Measurements from ENCODE around the gene APPL2. TPM values are rescaled to one million over a fixed set of nuclear protein-coding genes. Genes with fewer than 3 reads are reported as not detected.

Gene APPL2
- total and polyA plus RNA-seq, 4 experiments from 2014 or later: 8.8 to 61.0 (median 35.6) TPM

GRCh38 chr12:105219261-105220028 is 16.5 kb downstream of the APPL2 start:
- intact Hi-C loops (cut with micrococcal nuclease): no loop called here
- no peaks in the 10 kb centered on the region for H3K27me3 ChIP-seq (ENCODE audit: insufficient read depth, low read length)
- H3K4me3 ChIP-seq (ENCODE audit: low read length in 2 of 2): no peak overlapping the region
- Mint-ChIP-seq H3K4me1 (peaks cover 4 to 14% (median 11%) of the 10 kb centered on the region in 4 donors), H3K27ac (peak overlapping the region in 1 of 7 donors; percentile 80), H3K9me3 (no peaks in the 10 kb centered on the region), H3K36me3 (peaks cover 49 to 84% of the 10 kb centered on the region in 2 donors), H3K27me3 (no peaks in the 10 kb centered on the region), H3K4me3 (no peak overlapping the region)
- no peaks in the 10 kb centered on the region for H3K4me1 ChIP-seq (ENCODE audit: insufficient read depth, low read length)
- H3K36me3 ChIP-seq (ENCODE audit: insufficient read depth, low read length): peaks cover 29% of the 10 kb centered on the region
- ChIA-PET CTCF (ENCODE audit: partially characterized antibody) (no interaction called here), POLR2A (ENCODE audit: partially characterized antibody) (no interaction called here)
- no peaks in the 10 kb centered on the region for H3K9me3 ChIP-seq (ENCODE audit: control insufficient read depth in 1 of 2, low read length in 2 of 2)
- DNase-seq: no peak
- no peak overlapping the region for H3K27ac ChIP-seq (ENCODE audit: low read depth, low read length)

GRCh38 chr12:105218434-105218833 is 17.5 kb downstream of the APPL2 start:
- H3K4me1 Mint-ChIP-seq: peaks cover 4 to 14% (median 11%) of the 10 kb centered on the region in 4 donors
- H3K27me3 ChIP-seq (ENCODE audit: insufficient read depth, low read length): no peaks in the 10 kb centered on the region
- H3K9me3 Mint-ChIP-seq: no peaks in the 10 kb centered on the region
- intact Hi-C loops (cut with micrococcal nuclease): no loop called here
- H3K9me3 ChIP-seq (ENCODE audit: control insufficient read depth in 1 of 2, low read length in 2 of 2): no peaks in the 10 kb centered on the region
- POLR2A ChIA-PET (ENCODE audit: partially characterized antibody): no interaction called here
- no peaks in the 10 kb centered on the region for H3K27me3 Mint-ChIP-seq
- CTCF ChIA-PET (ENCODE audit: partially characterized antibody): no interaction called here
- H3K27ac ChIP-seq (ENCODE audit: low read depth, low read length): no peak overlapping the region
- no peaks in the 10 kb centered on the region for H3K4me1 ChIP-seq (ENCODE audit: insufficient read depth, low read length)
- H3K4me3 Mint-ChIP-seq: no peak overlapping the region
- no peak overlapping the region for H3K4me3 ChIP-seq (ENCODE audit: low read length in 2 of 2)
- H3K36me3 Mint-ChIP-seq: peaks cover 52 to 82% of the 10 kb centered on the region in 2 donors
- DNase-seq: no peak
- no peak overlapping the region for H3K27ac Mint-ChIP-seq
- H3K36me3 ChIP-seq (ENCODE audit: insufficient read depth, low read length): peaks cover 29% of the 10 kb centered on the region

- Mint-ChIP-seq H3K27ac (no peak overlapping the region), H3K4me3 (no peak overlapping the region), H3K4me1 (no peaks in the 10 kb centered on the region), H3K36me3 (peaks cover 46 to 64% of the 10 kb centered on the region in 2 donors), H3K9me3 (peaks cover 0 to 2% (median 0%) of the 10 kb centered on the region in 8 donors), H3K27me3 (no peaks in the 10 kb centered on the region)
- H3K9me3 ChIP-seq (ENCODE audit: control insufficient read depth in 1 of 2, low read length in 2 of 2): no peaks in the 10 kb centered on the region
- H3K27me3 ChIP-seq (ENCODE audit: insufficient read depth, low read length): no peaks in the 10 kb centered on the region
- H3K4me1 ChIP-seq (ENCODE audit: insufficient read depth, low read length): no peaks in the 10 kb centered on the region
- intact Hi-C loops (cut with micrococcal nuclease): no loop called here
- CTCF ChIA-PET (ENCODE audit: partially characterized antibody): no interaction called here
- H3K36me3 ChIP-seq (ENCODE audit: insufficient read depth, low read length): peaks cover 21% of the 10 kb centered on the region
- H3K27ac ChIP-seq (ENCODE audit: low read depth, low read length): no peak overlapping the region
- H3K4me3 ChIP-seq (ENCODE audit: low read length in 2 of 2): no peak overlapping the region
- no peak for DNase-seq
- POLR2A ChIA-PET (ENCODE audit: partially characterized antibody): no interaction called here
These were observed 21.2 kb downstream of the APPL2 start for GRCh38 chr12:105214670-105215375.

GRCh38 chr12:105214148-105214547 is 21.8 kb downstream of the APPL2 start:
- H3K4me1 Mint-ChIP-seq: no peaks in the 10 kb centered on the region
- Histone ChIP-seq H3K27ac (ENCODE audit: low read depth, low read length) (no peak overlapping the region), H3K27me3 (ENCODE audit: insufficient read depth, low read length) (no peaks in the 10 kb centered on the region), H3K4me1 (ENCODE audit: insufficient read depth, low read length) (no peaks in the 10 kb centered on the region), H3K36me3 (ENCODE audit: insufficient read depth, low read length) (peaks cover 21% of the 10 kb centered on the region), H3K4me3 (ENCODE audit: low read length in 2 of 2) (no peak overlapping the region), H3K9me3 (ENCODE audit: control insufficient read depth in 1 of 2, low read length in 2 of 2) (no peaks in the 10 kb centered on the region)
- intact Hi-C loops (cut with micrococcal nuclease): no loop called here
- H3K9me3 Mint-ChIP-seq: peaks cover 0 to 2% (median 0%) of the 10 kb centered on the region in 8 donors
- POLR2A ChIA-PET (ENCODE audit: partially characterized antibody): no interaction called here
- no peak for DNase-seq
- CTCF ChIA-PET (ENCODE audit: partially characterized antibody): no interaction called here
- H3K27me3 Mint-ChIP-seq: no peaks in the 10 kb centered on the region
- no peak overlapping the region for H3K4me3 Mint-ChIP-seq
- peaks cover 42 to 62% of the 10 kb centered on the region in 2 donors for H3K36me3 Mint-ChIP-seq
- H3K27ac Mint-ChIP-seq: no peak overlapping the region

- Histone ChIP-seq H3K9me3 (ENCODE audit: control insufficient read depth in 1 of 2, low read length in 2 of 2) (no peaks in the 10 kb centered on the region), H3K4me1 (ENCODE audit: insufficient read depth, low read length) (no peaks in the 10 kb centered on the region), H3K27ac (ENCODE audit: low read depth, low read length) (no peak overlapping the region), H3K36me3 (ENCODE audit: insufficient read depth, low read length) (peaks cover 20% of the 10 kb centered on the region), H3K27me3 (ENCODE audit: insufficient read depth, low read length) (no peaks in the 10 kb centered on the region), H3K4me3 (ENCODE audit: low read length in 2 of 2) (no peak overlapping the region)
- Mint-ChIP-seq H3K27ac (no peak overlapping the region), H3K36me3 (peaks cover 51 to 67% of the 10 kb centered on the region in 2 donors), H3K27me3 (no peaks in the 10 kb centered on the region), H3K4me3 (no peak overlapping the region), H3K4me1 (no peaks in the 10 kb centered on the region), H3K9me3 (peaks cover 0 to 2% (median 0%) of the 10 kb centered on the region in 8 donors)
- POLR2A ChIA-PET (ENCODE audit: partially characterized antibody): no interaction called here
- intact Hi-C loops (cut with micrococcal nuclease): no loop called here
- CTCF ChIA-PET (ENCODE audit: partially characterized antibody): no interaction called here
- DNase-seq: no peak
These were observed 23.5 kb downstream of the APPL2 start for GRCh38 chr12:105212438-105212837.

GRCh38 chr12:105209091-105209490 is 26.9 kb downstream of the APPL2 start:
- no peak for DNase-seq
- H3K4me1 Mint-ChIP-seq: no peaks in the 10 kb centered on the region
- H3K36me3 ChIP-seq (ENCODE audit: insufficient read depth, low read length): peaks cover 39% of the 10 kb centered on the region

GRCh38 chr12:105206686-105207374 is 29.1 kb downstream of the APPL2 start:
- H3K36me3 ChIP-seq (ENCODE audit: insufficient read depth, low read length): peaks cover 43% of the 10 kb centered on the region
- no peaks in the 10 kb centered on the region for H3K27me3 ChIP-seq (ENCODE audit: insufficient read depth, low read length)
- H3K4me3 ChIP-seq (ENCODE audit: low read length in 2 of 2): no peak overlapping the region
- H3K27ac ChIP-seq (ENCODE audit: low read depth, low read length): no peak overlapping the region
- Mint-ChIP-seq H3K36me3 (peaks cover 58 to 73% of the 10 kb centered on the region in 2 donors), H3K9me3 (peaks cover 0 to 2% (median 0%) of the 10 kb centered on the region in 8 donors), H3K4me1 (no peaks in the 10 kb centered on the region), H3K27ac (no peak overlapping the region), H3K4me3 (no peak overlapping the region), H3K27me3 (no peaks in the 10 kb centered on the region)
- H3K9me3 ChIP-seq (ENCODE audit: control insufficient read depth in 1 of 2, low read length in 2 of 2): no peaks in the 10 kb centered on the region
- ChIA-PET CTCF (ENCODE audit: partially characterized antibody) (no interaction called here), POLR2A (ENCODE audit: partially characterized antibody) (no interaction called here)
- no peak for DNase-seq
- no peaks in the 10 kb centered on the region for H3K4me1 ChIP-seq (ENCODE audit: insufficient read depth, low read length)
- intact Hi-C loops (cut with micrococcal nuclease): no loop called here

More at GRCh38 chr12:105209091-105209490, 26.9 kb downstream of the APPL2 start:
- no peaks in the 10 kb centered on the region for H3K4me1 ChIP-seq (ENCODE audit: insufficient read depth, low read length)
- H3K36me3 Mint-ChIP-seq: peaks cover 51 to 69% of the 10 kb centered on the region in 2 donors
- intact Hi-C loops (cut with micrococcal nuclease): no loop called here
- ChIA-PET CTCF (ENCODE audit: partially characterized antibody) (no interaction called here), POLR2A (ENCODE audit: partially characterized antibody) (no interaction called here)
- no peak overlapping the region for H3K27ac Mint-ChIP-seq
- H3K4me3 Mint-ChIP-seq: no peak overlapping the region
- H3K9me3 ChIP-seq (ENCODE audit: control insufficient read depth in 1 of 2, low read length in 2 of 2): no peaks in the 10 kb centered on the region
- H3K27ac ChIP-seq (ENCODE audit: low read depth, low read length): no peak overlapping the region
- no peaks in the 10 kb centered on the region for H3K27me3 ChIP-seq (ENCODE audit: insufficient read depth, low read length)
- no peaks in the 10 kb centered on the region for H3K27me3 Mint-ChIP-seq
- peaks cover 0 to 2% (median 0%) of the 10 kb centered on the region in 8 donors for H3K9me3 Mint-ChIP-seq
- H3K4me3 ChIP-seq (ENCODE audit: low read length in 2 of 2): no peak overlapping the region
